SW 1271 (cell line): ENCODE measurements around the gene IKBKG.
A peak's percentile ranks its signal among the peaks of the same experiment; 100 is the strongest.
"Not testable (repeated sequence)": the region's sequence is repeated elsewhere in the genome, so short reads cannot be mapped to it uniquely, and the experiment has no call there.

Source experiments
- DNase-seq, 2 experiments: peaks; one replicate each; lab custom pipeline; 2025; lab: John Stamatoyannopoulos, UW

Gene IKBKG

DNA sequence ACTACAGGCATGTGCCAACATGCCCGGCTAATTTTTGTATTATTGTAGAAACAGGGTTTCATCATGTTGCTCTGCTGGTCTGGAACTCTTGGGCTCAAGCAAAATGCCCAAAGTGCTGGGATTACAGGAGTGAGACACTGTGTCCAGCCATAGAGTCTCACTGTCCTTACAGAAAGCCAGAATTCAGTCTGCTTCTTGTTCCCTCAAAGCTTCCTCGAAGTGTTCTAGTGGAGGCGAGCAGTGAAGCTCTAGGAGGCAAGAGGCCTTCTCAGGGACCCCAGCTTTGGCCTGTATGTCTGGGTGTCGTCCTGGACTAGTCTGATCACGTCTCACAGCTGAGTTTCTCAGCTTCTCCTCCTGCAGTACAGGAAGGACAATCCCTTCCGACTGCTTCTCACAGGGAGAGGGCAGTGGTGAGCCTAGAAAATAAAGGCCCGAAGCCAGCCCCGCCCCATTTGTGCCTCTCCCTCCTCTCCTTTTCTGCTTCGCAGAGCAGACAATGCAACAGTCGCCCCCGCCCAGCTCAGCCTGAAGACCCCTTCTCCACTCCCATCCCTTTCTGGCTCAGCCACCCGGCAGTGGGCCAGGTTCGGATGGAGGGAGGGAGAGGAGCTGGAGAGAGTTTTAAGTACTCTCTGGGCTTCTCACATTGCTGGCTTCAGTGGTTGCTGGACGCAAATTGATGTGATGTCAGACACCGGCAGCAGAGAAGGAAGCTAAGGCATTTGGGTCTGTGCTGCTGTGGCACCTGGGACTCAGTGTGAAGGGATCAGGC is 20.3 kb upstream of the IKBKG start:
- peak in 1 of 2 experiments; percentile 73 for DNase-seq

DNA sequence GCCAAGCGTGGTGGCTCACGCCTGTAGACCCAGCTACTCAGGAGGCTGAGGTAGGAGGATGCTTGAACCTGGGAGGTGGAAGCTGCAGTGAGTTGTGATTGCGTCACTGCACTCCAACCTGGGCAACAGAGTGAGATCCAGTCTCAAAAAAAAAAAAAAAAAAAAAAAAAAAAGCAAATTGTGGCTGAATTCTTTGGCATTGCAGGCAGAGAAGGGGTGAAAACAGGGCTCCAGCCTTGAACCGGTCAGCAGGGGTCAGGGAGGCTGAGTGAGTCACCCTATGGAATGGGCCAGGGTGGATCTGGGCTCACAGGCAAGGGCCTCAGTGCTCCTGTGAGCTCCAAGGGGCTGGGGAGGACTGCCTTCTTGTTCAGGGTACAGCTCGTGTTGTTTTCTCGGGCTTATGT is 18.2 kb upstream of the IKBKG start:
- DNase-seq = no peak

DNA sequence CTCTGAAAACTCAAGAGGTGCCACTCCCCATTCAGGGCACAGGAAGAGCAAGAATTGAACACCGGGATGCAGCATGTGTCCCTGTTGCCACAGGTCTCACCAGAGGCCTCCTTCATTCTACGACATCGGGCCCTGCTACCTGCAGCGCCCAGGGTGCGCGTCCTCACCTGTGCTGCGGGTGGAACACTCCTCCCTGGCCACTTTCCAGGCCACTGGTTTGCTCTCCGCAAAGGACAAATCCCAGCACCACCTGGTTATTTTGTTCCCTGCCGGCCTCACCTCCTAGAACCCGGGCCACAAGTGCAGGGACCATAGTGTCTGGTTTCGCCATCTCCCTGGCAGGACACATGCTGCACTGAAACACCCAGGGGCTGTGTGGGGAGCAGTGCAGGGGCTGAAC is 17.1 kb upstream of the IKBKG start:
- DNase-seq = no peak

DNA sequence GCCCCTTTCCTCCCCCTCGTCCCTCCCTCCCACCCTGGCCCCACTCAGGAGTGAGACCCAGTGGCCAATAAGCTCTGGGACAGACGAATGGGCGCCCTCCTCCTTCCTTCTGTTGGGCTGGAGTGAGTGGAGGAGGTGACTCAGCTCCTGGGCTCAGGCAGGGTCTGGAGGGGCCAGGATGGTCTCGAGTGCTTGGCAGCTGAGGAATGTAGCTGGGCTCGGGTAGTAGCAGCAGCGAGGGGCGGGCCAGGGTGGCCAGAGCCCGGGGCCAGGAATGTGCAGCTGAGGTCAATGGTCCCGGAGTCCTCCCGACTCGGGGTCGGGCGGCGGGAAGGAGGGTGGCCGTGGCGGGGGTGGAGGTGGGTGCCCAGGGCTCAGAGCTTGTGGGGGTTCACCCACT is 15.8 kb upstream of the IKBKG start:
- DNase-seq = no peak

DNA sequence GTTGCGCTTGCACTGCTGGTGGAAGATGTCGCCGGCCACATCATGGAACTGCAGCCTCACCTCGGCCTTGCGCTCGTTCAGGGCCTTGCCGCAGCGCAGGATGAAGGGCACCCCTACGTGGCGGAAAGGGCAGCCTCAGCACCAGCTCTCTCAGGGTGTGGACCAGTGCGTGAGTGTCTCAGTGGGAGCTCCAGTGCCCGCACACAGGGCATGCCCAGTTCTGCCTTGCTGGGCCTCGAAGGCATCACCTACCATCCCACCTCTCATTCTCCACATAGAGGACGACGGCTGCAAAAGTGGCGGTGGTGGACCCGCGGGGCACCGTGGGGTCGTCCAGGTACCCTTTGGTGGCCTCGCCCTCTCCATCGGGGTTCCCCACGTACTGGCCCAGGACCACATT is 14.7 kb upstream of the IKBKG start:
- DNase-seq = no peak

DNA sequence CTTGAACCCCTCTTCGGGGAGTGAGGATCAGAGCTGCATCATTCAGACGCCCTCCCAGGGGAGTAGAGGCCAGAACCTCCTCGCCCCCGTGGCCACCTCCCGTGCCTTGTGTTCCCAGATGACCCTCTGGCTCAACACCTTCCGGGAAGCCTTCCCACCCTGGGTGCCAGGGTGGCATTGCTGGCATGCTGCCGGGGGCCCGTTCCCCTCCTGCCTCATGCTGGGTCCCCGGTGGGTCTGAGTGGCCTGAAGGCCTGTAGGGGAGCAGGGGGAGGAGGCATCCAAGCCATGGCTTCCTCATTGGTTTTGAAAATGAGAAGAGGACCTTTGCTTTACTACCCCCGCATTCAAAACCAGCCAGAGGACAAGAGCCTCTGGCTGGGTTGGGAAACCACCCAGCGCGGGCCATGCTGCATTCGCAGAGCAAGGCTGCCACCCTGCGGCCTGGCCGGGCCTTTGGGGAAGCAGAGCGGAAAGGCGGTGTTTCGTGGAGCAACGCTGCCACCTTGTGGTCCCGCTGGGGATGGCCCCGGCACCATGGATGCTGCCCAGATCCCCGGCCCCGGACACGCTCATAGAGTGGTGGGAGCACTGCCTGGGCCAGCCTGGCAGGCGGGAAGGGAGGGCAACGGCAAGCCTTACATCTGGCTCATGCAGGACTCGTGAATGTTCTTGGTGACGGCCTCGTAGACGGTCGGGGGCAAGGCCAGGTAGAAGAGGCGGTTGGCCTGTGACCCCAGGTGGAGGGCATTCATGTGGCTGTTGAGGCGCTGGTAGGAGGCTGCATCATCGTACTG is 12.7 kb upstream of the IKBKG start:
- peak; percentile 38 to 41 for DNase-seq

DNA sequence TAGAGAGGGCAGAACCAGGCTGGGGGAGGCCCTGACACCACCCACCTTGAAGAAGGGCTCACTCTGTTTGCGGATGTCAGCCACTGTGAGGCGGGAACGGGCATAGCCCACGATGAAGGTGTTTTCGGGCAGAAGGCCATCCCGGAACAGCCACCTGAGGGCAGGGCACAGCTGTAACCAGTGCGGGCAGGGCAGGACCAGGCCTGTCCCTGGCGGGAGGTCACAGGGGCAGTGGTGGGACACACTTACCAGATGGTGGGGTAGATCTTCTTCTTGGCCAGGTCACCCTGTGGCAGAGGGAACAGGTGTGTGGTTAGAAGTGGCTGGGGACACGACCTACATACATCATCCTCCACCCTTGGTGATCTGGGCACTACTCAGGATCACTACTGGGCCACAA is 11.5 kb upstream of the IKBKG start:
- DNase-seq = no peak

DNA sequence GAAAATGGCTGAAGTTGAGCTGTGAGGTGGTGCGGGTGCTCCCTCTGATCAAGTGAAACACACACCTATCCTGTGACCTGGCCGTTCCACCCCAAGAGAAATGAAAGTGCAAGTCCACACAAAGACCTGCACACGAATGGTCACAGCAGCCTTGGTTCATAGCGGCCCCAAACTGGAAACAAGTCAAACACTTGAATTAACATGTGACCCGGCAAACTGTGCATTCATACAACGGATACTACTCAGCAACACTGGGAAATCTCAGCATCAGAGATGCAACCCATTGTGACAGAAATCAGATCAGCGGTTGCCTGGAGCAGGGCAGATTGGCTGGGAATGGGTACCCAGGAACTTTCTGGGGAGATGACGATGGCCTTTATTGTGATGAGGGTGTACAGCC is 8.3 kb upstream of the IKBKG start:
- DNase-seq = no peak

DNA sequence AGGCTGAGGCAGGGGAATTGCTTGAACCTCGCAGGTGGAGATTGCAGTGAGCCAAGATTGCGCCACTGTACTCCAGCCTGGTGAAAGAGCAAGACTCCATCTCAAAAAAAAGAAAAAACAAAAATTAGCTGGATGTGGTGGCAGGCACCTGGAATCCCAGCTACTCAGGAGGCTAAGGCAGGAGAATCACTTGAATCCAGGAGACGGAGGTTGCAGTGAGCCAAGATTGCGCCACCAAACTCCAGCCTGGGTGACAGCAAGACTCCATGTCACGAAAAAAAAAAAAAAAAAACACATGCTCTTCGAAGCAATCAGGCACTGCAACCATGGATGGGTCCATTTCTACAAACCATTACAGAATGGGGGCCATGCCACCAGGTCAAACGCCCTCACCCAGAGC is 7.1 kb upstream of the IKBKG start:
- DNase-seq = not testable (repeated sequence)

DNA sequence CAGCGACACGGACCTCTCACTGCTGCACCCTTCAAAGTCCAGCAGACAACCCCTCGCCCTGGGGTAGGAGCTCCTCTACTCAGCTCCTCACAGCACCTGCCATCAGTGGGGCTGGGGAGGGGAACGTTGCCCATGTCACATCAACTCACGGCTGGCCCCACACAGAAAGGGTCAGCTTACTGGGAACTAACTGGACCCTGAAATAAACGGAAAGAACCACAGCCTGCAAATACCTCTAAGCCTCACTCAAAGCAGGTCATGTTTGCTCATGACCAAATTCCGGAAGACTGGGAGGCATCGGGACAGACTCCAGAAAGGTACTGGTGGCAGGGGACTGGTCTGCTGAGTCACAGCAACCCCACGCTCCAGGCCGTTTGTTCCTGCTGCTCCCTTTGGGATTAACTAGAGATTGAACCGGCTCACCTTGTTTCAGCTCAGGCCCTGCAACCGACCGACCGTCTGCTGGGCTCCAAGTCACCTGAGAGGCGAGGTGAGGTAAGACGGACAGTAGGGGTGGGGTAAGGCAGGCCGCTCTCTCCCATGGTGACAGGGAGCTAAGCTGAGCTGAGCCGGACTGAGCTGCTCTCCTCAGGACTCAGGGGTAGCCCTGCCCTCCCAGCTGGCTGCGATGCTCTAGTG is 6.4 kb upstream of the IKBKG start:
- DNase-seq = no peak

DNA sequence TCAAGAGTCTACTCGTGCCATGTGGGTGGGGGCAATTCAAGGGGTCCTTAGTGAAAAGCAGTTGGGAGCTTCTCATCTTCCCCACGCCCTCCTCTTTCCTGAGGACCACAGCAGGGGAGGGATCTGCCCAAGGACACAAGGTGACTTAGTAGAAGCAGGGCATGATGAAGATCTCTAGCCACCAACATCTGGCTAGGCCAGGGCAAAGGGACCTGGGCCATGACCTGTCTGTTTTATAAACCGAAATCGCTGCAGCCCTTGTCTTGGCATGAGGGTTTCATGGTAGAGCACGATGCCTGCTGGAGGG is 5.9 kb upstream of the IKBKG start:
- no peak for DNase-seq

DNA sequence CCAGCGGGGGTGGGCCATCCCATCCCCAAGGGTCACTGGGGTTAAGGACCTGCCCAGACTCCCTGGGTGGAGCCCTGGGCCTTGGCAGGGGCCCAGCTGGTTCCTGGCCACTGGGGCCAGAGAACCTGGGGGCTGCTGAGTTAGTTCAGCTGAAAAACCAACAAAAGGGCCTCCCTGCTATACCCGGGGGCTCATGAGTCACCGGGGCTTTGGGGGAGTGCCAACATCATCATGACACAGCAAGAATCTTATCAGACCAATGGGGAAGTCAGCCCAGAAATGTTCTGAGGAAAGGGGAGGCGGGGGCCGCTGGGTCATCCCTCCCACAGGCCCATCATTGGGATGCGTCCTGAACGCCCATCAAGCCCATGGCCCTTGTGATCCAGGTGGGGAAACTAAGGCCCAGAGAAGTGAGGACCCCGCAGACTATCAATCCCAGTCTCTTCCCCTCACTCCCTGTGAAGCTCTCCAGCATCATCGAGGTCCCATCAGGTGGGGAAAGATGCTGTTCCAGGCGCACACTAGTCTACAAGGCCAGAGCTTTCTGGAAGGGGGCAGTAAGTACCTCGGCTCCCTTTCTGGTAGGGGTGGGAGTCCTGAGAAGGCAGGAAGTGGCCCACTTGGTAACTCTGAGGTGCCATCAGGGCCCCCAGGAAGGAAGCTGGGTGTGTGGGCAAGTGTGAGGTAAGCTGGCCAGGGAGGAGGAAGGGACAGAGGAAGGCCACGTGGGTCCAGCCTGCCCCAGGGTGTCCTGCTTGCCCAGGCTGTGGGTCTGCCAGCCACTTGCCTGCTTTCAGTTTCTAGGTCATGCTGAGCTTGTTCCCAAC is 5.3 kb upstream of the IKBKG start:
- peak in 1 of 2 experiments; percentile 38 for DNase-seq

DNA sequence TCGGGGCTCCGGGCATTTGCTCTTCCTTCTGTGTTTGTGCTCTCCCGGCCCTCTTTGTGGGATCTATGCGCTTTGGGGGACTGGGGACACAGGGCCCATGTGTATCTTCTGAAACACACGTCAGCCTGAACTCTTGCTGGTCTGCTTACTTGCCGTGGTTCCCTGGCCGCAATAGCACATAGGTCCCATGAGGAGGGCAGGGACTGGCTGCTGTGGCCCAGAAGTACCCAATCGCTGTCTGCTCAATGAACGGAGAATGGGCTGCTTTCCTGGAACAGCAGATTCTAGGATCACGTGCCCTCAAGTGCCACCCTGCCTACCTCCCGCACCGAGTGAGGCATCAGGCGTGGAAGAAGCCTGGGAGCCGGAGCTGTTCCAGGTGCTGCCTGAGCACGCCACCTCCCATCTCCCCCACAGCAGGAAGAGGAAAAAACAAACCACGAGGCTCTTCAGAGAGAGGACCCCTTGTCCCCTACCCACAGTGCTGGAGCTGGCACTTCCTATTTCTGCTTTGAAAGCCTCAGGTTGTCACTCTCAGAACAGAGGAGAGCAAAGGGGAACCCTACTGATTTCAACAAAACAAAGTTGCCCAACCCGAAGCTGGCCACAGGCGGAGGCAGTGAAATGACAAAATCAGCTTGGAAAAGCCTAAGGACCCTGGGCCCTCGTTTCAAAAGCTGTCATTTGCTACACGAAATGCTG is 4.5 kb upstream of the IKBKG start:
- no peak for DNase-seq

DNA sequence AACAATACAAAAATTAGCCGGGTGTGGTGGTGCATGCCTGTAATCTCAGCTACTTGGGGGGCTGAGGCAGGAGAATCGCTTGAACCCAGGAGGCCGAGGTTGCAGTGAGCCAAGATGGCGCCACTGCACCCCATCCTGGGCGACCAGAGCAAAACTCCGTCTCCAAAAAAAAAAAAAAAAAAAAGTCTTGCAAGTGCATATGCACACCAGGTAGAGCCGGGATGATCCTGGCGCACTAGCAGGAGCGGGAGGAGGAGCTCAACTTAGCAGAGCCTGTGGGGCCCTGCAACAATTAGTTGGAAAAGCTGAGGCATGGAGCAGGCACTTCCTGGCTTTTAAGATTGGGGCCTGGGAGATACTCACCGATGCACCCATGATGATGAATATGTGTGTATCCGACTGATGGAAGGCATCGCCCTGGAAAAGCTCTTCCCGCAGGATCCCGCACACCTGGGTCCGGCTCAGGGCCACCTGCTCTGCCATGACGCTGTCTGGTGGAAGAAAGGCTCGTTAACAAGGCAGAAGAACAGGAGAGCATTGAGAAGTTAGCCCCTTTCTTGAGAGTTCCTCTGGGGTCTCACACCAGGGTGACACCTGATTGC is 1.6 kb upstream of the IKBKG start:
- no peak for DNase-seq

DNA sequence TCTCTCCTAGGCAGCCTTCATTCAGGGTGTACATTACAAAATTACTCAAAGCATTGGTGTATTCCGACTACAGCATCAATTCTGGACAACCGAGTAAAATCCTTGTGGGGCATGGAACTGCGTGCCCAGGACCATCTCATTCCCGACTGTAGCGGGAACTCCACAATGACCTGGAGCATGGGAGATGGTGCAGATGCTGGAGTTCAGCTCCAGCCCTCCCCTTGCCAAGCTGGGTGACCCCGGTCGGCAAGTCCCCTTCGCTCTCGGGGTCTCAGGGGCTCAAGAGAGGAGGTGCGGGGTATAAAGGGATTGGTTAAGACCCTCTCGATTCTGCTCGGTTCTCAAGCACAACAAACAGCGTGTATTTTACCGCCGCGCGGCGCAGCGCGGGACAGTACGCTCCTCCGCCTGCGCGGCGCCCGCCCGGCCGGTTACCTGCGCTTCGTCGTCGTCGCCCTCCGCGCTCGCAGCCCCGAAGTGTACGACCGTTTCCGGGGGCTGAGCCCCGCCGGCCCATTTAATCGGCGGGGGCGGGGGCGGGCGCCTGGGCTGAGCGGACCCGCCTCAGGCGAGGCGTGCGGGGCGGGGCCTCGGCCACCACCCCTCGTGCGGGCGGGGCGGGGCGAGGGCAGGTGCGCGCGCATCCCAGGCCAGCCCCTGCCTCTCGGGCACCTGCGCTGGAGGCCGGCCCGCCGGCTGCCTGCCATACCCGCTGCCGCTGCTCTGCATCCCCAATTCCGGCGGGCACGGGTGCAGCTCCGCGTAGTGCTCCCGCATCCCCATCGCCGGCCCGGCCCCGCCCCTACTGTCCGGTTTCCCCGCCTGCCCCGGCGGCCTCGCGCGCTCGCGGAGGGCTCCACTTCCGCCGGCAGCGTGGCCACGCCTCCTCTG is 821 bp upstream of the IKBKG start, which contains the start of gene G6PD:
Gene G6PD, minus strand, starts transcription at position 493 of the 891 bp plus-strand sequence. CDS start 691 bp downstream, outside the sequence.
- DNase-seq = peak in 1 of 2 experiments; percentile 69

DNA sequence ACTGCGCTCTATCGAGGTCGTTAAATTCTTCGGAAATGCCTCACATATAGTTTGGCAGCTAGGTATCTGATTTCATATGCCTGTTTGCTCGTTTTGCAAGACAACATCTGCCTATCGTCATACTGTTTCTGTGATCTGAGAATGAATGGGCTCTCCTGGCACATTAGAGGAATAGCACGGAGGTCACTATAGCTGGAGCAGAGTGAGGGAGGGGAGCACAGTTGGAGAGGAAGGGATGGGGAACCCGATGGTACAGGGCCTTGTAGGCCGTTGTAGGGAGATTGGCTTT is 552 bp downstream of the IKBKG start:
- DNase-seq = no peak

DNA sequence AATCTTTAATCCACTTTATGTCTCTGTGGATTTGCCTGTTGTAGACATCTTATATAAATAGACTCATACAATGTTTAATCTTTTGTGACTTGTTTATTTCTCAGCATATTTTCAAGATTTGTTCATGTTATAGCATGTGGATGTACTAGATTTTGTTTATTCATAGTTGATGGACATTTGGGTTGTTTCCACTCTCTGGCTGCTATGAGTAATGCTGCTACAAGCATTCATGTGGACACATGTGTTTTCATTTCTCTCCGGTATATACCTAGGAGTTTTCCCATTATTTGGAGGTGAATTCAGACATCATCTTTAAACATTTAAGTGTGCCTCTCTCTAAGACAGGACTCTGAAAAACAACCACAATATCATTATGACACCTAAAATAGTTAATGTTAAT is 2.3 kb downstream of the IKBKG start:
- DNase-seq = no peak

DNA sequence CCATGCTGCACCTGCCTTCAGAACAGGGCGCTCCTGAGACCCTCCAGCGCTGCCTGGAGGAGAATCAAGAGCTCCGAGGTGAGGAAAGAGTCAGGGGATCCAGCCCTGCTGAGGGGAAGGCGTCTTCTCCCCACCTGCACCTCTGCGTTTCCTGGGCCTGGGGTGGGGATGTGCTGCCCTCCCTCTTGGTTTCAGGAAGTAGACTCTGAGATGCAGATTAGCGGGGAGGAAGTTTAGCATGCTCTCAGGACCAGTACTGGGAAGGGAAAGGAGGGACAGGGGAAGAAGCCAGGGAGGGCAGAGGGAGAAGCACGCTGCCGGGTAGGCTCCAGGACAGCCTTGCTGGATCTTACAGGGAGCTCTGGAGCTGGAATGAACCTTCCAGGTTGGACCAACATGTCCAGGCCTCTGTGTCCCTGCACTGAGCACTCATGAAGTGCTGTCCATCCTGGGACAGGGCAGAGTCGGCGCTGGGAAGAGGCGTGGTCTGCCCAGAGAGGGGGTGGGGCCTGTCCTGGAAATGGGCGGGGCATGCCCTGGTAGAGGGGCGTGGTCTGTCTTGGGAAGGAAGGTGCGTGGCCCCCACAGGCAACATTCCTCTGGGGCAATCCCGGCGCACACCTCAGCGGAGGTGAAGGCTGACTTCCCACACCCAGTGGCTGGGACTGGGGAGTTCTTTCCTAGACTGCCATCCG is 4.8 kb downstream of the IKBKG start:
- DNase-seq = not testable (repeated sequence)

DNA sequence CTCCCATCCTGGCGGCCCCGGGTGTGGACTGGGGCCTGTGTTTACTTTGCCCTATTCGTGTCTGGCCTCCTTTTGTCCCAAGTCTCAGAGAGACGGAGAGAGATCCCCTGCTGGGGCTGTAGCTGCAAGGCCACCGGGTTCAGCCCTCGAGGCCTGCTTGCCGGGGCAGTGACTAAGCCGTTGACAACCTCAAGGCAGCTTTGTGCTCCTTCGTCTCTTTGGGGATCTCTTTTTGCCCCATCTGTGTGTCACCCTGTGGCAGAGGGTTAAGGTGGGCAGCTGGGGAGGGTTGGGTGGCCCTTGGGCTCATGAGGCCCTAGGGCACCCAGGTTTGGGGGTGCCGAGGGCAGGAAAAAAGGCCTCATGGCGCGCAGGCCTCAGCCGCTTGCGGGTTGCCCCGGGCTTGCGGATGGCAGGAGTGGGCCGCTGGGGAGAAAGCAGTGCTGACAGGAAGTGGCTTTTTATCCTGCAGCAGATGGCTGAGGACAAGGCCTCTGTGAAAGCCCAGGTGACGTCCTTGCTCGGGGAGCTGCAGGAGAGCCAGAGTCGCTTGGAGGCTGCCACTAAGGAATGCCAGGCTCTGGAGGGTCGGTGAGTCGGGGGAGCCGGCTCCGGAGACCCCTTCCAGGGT is 10.8 kb downstream of the IKBKG start:
- not testable (repeated sequence) for DNase-seq
